Measurements from ENCODE around the gene GMCL1. TPM values are rescaled to one million over a fixed set of nuclear protein-coding genes. Genes with fewer than 3 reads are reported as not detected.

The GMCL1 gene
- total and polyA plus RNA-seq, 9 of the 15 experiments (the other 6 are each of a cell fraction or from before 2014, with no cell fraction given): 7.0 to 27.3 (median 15.4) TPM

- TF ChIP-seq, protein P1, sequence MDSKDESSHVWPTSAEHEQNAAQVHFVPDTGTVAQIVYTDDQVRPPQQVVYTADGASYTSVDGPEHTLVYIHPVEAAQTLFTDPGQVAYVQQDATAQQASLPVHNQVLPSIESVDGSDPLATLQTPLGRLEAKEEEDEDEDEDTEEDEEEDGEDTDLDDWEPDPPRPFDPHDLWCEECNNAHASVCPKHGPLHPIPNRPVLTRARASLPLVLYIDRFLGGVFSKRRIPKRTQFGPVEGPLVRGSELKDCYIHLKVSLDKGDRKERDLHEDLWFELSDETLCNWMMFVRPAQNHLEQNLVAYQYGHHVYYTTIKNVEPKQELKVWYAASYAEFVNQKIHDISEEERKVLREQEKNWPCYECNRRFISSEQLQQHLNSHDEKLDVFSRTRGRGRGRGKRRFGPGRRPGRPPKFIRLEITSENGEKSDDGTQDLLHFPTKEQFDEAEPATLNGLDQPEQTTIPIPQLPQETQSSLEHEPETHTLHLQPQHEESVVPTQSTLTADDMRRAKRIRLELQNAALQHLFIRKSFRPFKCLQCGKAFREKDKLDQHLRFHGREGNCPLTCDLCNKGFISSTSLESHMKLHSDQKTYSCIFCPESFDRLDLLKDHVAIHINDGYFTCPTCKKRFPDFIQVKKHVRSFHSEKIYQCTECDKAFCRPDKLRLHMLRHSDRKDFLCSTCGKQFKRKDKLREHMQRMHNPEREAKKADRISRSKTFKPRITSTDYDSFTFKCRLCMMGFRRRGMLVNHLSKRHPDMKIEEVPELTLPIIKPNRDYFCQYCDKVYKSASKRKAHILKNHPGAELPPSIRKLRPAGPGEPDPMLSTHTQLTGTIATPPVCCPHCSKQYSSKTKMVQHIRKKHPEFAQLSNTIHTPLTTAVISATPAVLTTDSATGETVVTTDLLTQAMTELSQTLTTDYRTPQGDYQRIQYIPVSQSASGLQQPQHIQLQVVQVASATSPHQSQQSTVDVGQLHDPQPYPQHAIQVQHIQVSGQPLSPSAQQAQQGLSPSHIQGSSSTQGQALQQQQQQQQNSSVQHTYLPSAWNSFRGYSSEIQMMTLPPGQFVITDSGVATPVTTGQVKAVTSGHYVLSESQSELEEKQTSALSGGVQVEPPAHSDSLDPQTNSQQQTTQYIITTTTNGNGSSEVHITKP (IDR thresholded peaks at IDR 0.05; ENCODE audit: partially characterized antibody): no peak
- TF ChIP-seq, protein P2, sequence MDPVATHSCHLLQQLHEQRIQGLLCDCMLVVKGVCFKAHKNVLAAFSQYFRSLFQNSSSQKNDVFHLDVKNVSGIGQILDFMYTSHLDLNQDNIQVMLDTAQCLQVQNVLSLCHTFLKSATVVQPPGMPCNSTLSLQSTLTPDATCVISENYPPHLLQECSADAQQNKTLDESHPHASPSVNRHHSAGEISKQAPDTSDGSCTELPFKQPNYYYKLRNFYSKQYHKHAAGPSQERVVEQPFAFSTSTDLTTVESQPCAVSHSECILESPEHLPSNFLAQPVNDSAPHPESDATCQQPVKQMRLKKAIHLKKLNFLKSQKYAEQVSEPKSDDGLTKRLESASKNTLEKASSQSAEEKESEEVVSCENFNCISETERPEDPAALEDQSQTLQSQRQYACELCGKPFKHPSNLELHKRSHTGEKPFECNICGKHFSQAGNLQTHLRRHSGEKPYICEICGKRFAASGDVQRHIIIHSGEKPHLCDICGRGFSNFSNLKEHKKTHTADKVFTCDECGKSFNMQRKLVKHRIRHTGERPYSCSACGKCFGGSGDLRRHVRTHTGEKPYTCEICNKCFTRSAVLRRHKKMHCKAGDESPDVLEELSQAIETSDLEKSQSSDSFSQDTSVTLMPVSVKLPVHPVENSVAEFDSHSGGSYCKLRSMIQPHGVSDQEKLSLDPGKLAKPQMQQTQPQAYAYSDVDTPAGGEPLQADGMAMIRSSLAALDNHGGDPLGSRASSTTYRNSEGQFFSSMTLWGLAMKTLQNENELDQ (CRISPR knock-in tag; IDR thresholded peaks at IDR 0.05; ENCODE audit: borderline replicate concordance): no peak
- no peak for TF ChIP-seq ZNF197 (CRISPR knock-in tag; IDR thresholded peaks at IDR 0.05; ENCODE audit: low read depth)
- TF ChIP-seq ZNF3 (CRISPR knock-in tag; IDR thresholded peaks at IDR 0.05): no peak
- TF ChIP-seq, protein P3, sequence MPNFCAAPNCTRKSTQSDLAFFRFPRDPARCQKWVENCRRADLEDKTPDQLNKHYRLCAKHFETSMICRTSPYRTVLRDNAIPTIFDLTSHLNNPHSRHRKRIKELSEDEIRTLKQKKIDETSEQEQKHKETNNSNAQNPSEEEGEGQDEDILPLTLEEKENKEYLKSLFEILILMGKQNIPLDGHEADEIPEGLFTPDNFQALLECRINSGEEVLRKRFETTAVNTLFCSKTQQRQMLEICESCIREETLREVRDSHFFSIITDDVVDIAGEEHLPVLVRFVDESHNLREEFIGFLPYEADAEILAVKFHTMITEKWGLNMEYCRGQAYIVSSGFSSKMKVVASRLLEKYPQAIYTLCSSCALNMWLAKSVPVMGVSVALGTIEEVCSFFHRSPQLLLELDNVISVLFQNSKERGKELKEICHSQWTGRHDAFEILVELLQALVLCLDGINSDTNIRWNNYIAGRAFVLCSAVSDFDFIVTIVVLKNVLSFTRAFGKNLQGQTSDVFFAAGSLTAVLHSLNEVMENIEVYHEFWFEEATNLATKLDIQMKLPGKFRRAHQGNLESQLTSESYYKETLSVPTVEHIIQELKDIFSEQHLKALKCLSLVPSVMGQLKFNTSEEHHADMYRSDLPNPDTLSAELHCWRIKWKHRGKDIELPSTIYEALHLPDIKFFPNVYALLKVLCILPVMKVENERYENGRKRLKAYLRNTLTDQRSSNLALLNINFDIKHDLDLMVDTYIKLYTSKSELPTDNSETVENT (CRISPR knock-in tag; IDR thresholded peaks at IDR 0.05): no peak; the same call in 1 of the 2 replicates
- peak; percentile 80 for TF ChIP-seq MBD2 (IDR thresholded peaks at IDR 0.05; ENCODE audit: borderline replicate concordance, low read depth)
- no peak; the same call in 1 of the 2 replicates for TF ChIP-seq ERF (CRISPR knock-in tag; IDR thresholded peaks at IDR 0.05)
- TF ChIP-seq ZNF224 (CRISPR knock-in tag; IDR thresholded peaks at IDR 0.05): peak; percentile 28; the same call in 1 of the 2 replicates
- peak; percentile 13 for TF ChIP-seq HMGN3 (IDR thresholded peaks at IDR 0.05; ENCODE audit: borderline replicate concordance, extremely low read depth, insufficient read length, low read depth, low read length)
- TF ChIP-seq, protein P4, sequence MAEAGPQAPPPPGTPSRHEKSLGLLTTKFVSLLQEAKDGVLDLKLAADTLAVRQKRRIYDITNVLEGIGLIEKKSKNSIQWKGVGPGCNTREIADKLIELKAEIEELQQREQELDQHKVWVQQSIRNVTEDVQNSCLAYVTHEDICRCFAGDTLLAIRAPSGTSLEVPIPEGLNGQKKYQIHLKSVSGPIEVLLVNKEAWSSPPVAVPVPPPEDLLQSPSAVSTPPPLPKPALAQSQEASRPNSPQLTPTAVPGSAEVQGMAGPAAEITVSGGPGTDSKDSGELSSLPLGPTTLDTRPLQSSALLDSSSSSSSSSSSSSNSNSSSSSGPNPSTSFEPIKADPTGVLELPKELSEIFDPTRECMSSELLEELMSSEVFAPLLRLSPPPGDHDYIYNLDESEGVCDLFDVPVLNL (CRISPR knock-in tag; IDR thresholded peaks at IDR 0.05; ENCODE audit: low read depth): peak; percentile 87
- TF ChIP-seq ATF1 (CRISPR knock-in tag; IDR thresholded peaks at IDR 0.05): peak; percentile 75
- TF ChIP-seq ATF1 (tag; IDR thresholded peaks at IDR 0.05): peak; percentile 94
- TF ChIP-seq, protein P5, sequence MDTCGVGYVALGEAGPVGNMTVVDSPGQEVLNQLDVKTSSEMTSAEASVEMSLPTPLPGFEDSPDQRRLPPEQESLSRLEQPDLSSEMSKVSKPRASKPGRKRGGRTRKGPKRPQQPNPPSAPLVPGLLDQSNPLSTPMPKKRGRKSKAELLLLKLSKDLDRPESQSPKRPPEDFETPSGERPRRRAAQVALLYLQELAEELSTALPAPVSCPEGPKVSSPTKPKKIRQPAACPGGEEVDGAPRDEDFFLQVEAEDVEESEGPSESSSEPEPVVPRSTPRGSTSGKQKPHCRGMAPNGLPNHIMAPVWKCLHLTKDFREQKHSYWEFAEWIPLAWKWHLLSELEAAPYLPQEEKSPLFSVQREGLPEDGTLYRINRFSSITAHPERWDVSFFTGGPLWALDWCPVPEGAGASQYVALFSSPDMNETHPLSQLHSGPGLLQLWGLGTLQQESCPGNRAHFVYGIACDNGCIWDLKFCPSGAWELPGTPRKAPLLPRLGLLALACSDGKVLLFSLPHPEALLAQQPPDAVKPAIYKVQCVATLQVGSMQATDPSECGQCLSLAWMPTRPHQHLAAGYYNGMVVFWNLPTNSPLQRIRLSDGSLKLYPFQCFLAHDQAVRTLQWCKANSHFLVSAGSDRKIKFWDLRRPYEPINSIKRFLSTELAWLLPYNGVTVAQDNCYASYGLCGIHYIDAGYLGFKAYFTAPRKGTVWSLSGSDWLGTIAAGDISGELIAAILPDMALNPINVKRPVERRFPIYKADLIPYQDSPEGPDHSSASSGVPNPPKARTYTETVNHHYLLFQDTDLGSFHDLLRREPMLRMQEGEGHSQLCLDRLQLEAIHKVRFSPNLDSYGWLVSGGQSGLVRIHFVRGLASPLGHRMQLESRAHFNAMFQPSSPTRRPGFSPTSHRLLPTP (IDR thresholded peaks at IDR 0.05; ENCODE audit: borderline replicate concordance, extremely low read depth, insufficient read length): no peak
- TF ChIP-seq MECOM (CRISPR knock-in tag; IDR thresholded peaks at IDR 0.05): no peak
Measured at GRCh38 chr2:69829256-69830044, at the start of gene GMCL1 (continued).
